Endometrial microvascular endothelial cells (primary cell): Measurements from ENCODE around the gene CLP1. TPM values are rescaled to one million over a fixed set of nuclear protein-coding genes. Genes with fewer than 3 reads are reported as not detected.

ENCODE experiments used
- in situ Hi-C: cut with HindIII; loops from 2 replicates; pipeline ENCODE4 v1.10.0; 2017; ENCODE audit warnings: low sequenced_read_pairs, low pct_unique_long_range_greater_than_20kb; ENCODE audit errors: inconsistent ontology term
- total RNA-seq: library from RNA; depleted of rRNA; stranded (reverse); fragments of >200 nt; gene quantifications from one replicate; pipeline ENCODE4 v1.2.3, GENCODE V29; 2015; ENCODE audit errors: inconsistent ontology term

Gene CLP1
- total RNA-seq, result 20.6 TPM

GRCh38 chr11:57657194-57658022 lies at the start of gene CLP1:
Gene CLP1, plus strand, starts transcription at chr11:57657762. Its CDS starts 1,715 bp downstream, at chr11:57659477.
- in situ Hi-C loops, result no loop called here

DNA sequence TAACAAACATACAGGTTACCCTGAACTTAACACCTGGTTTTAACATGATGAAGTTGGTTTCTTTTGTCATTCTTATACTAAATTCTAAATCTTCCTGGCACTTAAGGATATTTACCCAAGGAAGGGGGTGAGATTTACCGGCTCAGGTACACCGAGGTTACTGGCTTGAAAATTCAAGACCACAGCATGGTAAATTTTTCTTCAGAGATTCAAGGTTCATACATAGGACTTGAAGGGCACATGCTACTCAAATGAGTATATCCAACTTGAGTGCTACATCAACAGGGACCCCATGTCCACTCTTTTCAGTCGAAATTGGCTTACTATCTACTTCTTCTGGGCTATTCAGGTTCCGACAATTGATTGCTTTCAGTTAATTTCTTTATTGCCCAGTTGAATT lies 47.4 kb upstream of the CLP1 start:
- in situ Hi-C loops, result no loop called here

DNA sequence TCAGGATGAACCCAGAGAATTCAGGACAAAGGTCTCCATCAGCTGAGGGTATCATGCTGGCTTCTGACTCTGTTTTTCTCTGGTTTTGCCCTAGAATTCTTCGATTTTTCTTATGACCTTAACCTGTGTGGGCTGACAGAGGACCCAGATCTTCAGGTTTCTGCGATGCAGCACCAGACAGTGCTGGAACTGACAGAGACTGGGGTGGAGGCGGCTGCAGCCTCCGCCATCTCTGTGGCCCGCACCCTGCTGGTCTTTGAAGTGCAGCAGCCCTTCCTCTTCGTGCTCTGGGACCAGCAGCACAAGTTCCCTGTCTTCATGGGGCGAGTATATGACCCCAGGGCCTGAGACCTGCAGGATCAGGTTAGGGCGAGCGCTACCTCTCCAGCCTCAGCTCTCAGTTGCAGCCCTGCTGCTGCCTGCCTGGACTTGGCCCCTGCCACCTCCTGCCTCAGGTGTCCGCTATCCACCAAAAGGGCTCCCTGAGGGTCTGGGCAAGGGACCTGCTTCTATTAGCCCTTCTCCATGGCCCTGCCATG lies 43.3 kb upstream of the CLP1 start:
- in situ Hi-C loops, result no loop called here

- in situ Hi-C loops, result no loop called here
These were observed 42.3 kb upstream of the CLP1 start for GRCh38 chr11:57615308-57615707.

- in situ Hi-C loops, result no loop called here
These were observed 41.0 kb upstream of the CLP1 start for GRCh38 chr11:57616595-57616994.

DNA sequence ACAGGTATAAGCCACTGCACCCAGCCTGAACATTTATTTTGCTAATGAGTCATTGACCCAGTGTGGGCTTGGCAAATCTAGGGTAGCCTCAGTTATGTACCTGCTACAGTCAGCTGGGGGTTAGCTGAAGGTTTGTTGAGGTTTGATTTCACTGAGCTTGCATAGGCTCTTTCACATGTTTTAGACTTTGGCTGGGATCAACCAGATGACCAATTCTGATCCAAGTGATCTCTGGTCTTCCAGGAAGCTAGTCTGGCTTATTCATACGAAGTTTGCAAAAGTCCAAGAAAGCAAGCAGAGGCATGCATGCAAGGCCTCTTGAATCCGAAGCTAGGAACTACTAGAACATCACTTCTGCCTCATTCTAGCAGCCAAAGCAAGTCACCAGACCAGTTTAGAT lies 39.1 kb upstream of the CLP1 start:
- in situ Hi-C loops, result no loop called here

DNA sequence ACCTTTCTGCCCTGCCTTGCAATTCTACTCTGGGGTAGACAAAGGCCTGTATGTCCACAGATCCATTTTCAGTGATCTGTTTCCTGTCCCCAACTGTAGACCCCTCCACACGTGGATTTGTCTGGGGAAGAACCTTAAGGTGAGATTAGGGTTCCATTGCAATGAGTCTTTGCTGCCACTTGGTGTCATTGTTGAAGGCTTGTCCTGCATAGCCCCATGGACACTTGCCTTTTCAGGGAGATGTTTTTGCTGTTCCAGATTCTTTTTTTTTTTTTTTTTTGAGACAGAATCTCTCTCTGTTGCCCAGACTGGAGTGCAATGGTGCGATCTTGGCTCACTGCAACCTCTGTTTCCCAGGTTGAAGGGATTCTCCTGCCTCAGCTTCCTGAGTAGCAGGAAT lies 38.2 kb upstream of the CLP1 start:
- in situ Hi-C loops, result no loop called here

- in situ Hi-C loops, result no loop called here
These were observed 37.1 kb upstream of the CLP1 start for GRCh38 chr11:57620467-57620866.

GRCh38 chr11:57622263-57622662 lies 35.3 kb upstream of the CLP1 start:
- in situ Hi-C loops, result no loop called here

DNA sequence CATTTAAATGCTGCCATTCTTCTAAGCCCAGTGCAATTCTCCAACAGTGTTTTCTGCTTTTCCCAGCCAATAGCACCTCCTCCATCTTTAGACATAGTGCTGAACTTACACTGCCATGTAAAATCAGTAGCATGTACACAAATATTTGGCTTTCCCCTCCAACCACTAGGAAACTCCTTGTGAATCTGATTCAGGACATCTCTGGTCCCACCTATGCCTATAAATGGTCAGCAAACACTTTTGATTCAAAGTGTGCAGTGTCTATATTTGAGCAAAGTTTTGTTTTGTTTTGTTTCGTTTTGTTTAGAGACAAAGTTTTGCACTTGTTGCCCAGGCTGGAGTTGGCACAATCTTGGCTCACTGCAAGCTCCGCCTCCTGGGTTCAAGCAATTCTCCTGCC lies 32.7 kb upstream of the CLP1 start:
- in situ Hi-C loops, result no loop called here

DNA sequence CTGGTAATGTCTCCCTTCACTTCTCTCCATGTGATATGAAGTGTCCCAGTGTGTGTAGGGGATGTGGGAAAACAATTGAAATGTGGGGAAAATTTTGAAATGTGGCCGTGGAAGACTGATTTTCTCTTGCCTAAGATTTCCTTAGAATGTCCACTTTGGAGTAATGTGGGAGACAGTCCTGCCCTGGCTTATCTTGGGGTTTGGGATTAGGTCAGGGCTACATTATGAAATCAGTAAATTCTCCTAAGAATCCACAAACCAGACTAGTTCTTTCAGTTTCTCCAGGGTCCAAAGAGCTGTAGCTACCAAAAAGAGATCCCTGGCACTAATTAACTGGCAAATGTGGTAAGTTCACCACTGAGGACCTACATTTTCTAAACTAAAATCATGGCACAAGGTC lies 30.7 kb upstream of the CLP1 start:
- in situ Hi-C loops, result no loop called here

DNA sequence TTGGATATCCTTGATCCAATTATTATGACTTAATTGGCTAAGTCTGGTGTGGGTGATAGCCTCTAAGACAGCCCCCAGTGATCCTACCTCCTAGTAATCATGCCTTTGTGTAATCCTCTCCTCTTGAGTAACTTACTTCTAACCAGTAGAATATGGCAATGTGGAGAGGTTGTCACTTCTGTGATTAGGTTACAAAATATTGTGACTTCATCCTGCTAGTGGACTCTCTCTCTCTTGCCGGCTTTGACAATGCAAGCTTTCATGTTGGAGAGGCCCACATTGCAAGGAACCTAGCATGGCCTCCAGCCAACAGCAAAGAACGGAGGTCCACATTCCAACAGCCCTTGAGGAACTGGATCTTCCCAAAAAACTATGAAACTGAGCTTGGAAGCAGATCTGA lies 27.4 kb upstream of the CLP1 start:
- in situ Hi-C loops, result no loop called here

GRCh38 chr11:57632116-57632515 lies 25.4 kb upstream of the CLP1 start:
- in situ Hi-C loops, result no loop called here

GRCh38 chr11:57633394-57634070 lies 24.0 kb upstream of the CLP1 start:
- in situ Hi-C loops, result no loop called here

GRCh38 chr11:57634311-57634710 lies 23.3 kb upstream of the CLP1 start:
- in situ Hi-C loops, result no loop called here

DNA sequence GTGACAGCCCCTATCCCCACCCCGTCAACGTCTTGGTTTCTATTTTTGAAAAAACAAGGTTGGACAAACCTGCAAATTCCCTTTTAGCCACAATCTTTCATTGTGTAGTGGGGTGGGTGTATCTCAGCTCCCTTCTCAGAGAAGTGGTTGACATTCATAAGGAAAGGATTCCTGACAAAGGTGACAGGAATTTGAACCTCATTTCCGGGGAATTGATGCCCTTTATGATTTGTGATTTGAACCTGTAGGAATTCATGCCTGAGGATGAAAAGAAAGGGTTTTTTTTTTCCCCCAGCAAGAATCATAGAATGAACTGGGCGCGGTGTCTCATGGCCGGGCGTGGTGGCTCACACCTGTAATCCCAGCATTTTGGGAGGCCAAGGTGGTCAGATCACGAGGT lies 22.3 kb upstream of the CLP1 start:
- in situ Hi-C loops, result no loop called here

DNA sequence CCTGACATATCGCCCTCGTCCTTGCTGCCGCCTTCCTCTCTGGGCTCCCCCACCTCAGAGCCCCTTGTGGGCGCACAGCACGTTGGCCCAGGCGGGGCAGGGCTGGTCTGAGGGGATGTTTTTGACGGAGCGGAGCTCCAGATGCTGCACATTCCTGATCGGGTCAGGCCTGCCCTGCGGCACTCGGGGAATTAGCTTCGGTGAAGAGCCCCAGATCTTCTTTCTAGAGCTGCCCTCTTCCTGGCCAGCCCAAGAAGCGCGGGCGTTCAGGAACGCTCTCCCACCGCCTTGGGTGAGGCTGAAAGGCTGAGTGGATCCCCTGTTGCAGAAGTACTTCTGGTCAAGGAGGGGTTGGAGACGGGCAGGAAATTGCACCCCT lies 19.9 kb upstream of the CLP1 start:
- in situ Hi-C loops, result no loop called here

DNA sequence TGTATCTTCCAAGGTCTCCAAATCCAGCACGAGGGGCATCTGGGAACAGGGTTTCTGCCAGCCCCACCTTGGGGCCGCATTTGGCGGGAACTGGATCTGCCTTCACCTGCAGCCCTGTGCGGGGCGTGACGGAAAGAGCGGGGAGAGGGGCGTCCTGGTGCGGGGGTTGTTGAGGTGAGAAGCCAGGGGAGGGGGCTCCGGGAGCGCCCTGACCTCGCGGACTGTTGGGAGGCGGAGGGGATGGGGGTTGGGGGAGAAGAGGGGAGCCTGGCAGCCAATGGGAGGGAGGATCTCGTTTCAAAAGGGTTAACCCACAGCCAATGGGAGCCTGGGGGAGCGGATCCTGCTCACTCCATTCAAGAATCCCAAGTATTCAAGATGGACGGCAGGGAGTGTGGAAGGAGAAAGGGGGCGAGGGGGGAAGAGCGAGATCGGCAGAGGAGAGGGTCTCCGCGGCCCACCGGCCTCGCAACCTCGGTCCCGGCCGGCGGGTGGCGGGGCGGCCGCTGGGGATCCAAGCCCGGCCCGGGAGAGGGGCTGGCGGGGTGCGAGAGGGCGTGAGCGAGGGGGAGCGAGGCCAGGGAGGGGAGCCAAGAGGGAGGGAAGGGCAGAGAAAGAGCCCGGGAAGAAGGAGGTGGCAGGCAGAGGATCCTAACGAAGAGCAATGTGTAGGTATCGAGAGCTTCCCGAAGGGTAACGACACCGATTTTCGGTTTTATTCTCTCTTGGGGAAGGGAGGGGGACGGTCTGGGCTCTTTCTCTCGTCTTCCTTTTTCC lies 19.4 kb upstream of the CLP1 start:
- in situ Hi-C loops, result no loop called here

GRCh38 chr11:57638811-57639320 lies 18.7 kb upstream of the CLP1 start:
- in situ Hi-C loops, result no loop called here
